NCI-H2171 treated with DMSO at 0.1 percent for 48 hours (cell line): Measurements from ENCODE around the gene GPBP1L1.
"Not testable (repeated sequence)": the region's sequence is repeated elsewhere in the genome, so short reads cannot be mapped to it uniquely, and the experiment has no call there.

Experiments used
- DNase-seq: peaks from one replicate; lab custom pipeline; 2025; lab: John Stamatoyannopoulos, UW

Gene GPBP1L1

DNA sequence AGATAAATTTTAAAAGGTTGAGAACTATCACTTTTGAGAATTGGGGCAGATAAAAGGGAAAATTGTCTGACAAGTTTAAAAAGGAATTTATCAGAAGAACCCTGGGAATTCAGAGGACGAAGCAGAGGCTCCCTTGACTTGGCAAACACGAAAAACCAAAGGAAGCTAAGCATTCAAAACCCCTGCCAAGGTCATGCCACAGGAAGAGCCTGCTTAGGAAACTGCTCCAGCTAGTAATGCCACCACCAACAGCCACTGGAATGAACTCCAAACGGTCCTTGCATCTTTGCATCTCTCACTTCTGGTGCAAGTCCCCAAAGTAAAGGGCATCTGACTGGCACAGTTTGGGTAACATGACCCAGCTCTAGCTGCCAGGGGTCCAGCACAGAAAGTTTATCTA is 7.2 kb downstream of the GPBP1L1 start:
- no peak for DNase-seq

DNA sequence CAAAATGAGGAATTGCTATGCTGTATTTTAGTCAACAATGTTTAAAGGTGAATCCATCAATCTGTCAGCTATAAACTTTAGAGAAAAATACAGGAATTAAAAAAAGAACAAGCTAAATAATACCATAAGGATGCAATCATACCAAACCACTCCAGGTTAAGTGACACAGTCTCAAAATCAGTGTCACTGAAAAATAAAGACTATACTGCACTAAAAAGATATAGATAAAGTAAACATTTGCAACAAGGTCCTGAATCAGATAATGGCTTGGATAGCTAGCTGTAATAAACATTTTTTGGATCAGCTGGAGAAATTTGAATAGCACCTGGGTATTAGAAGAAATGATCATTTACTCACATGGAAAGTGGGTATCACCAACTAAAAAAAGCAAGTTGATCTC is 7.8 kb downstream of the GPBP1L1 start:
- DNase-seq, result no peak

DNA sequence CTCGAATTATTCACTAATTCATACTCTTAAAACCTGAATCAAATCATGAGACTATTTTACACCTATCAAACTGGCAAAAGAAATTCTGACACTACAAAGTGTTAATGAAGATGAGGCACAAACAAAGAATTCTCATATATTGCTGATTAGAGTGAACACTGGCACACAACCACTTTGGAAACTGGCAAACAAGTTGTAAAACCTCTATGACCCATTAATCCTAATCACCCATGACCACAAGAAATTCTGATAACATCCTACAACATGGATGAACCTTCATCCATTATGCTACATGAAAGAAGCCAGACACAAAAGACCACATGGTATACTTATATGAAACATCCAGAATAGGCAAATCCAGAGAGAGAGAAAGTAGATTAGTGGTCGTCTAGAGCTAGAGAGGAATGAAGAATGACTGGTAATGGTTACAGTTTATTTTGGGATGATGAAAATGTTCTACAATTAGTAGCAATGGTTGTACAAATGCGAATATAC is 8.5 kb downstream of the GPBP1L1 start:
- DNase-seq, result no peak

DNA sequence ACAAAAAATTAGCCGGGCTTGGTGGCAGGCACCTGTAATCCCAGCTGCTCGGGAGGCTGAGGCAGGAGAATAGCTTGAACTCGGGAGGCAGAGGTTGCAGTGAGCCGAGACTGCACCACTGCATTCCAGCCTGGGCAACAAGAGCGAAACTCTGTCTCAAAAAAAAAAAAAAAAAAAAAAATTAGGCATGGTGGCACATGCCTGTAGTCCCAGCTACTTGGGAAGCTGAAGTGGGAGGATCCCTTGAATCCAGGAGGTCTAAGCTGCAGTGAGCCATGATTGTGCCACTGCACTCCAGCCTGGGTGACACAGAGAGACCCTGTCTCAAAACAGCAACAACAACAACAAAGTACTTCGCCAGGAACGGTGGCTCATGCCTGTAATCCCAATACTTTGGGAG is 9.8 kb downstream of the GPBP1L1 start:
- DNase-seq, result not testable (repeated sequence)

DNA sequence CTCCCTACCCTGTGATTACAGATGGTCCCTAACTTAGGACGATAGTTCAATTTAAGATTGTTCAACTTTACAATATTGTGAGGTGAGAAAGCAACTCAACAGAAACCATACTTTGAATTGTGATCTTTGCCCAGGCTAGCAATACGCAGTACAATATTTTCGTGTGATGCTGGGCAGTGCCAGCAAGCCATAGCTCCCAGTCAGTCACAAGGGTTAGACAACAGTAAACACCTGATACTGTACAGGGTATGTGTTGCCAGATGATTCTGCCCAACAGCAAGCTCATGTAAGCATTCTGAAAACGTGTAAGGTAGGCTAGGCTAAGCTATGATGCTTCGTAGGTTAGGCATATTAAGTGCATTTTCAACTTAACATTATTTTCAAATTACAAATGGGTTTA is 11.9 kb downstream of the GPBP1L1 start:
- DNase-seq, result no peak

DNA sequence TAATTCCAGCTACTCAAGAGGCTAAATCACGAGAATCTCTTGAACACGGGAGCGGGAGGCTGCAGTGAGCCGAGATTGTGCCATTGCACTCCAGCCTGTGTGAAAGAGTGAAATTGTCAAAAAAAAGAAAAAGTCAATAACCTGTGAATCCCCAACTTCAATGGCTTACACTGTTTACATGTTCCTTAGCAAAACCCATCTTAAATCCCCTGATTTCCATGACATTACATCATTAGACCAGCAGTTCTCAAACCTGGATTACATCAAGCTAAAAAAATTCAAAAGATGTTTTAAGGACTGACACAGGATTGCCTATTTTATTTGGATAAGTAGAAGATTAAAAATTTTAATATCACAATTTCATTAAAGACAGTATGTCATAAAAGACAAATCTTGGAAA is 12.4 kb downstream of the GPBP1L1 start:
- no peak for DNase-seq

DNA sequence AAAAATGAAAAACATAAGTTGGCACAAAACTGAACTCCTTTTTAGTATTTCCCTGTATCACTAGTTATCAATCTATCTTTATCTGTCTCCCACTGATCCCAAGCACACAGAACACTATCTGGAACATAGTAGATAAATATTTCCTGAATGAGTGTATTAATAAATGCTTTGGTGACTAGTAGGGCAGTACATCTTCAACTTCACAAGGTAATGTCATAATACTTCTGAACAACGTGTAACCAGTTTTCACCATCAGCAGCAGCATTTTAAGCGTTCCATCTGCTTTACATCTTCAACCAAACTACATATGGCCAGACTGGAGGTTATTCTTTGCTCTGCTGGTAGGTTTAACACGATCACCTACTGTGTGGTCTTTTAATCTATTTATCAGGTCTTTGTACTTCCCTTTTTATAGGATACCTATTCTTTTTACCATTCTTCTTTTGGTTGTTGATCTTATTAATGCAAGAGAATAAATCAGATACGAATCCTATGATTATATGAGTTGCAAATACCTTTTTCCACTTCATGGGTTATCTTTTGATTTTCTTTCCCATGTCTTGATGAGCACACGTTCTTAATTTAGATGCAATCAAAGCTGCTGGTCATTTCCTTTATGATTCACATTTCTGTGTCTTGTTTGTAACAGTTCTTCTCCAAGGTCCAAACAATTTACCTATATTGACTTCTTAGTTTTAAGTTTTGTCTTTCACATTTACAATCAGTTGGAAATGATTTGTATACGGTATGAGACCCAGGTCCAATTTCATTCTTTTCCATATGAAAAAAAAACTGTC is 16.3 kb downstream of the GPBP1L1 start:
- DNase-seq, result no peak

DNA sequence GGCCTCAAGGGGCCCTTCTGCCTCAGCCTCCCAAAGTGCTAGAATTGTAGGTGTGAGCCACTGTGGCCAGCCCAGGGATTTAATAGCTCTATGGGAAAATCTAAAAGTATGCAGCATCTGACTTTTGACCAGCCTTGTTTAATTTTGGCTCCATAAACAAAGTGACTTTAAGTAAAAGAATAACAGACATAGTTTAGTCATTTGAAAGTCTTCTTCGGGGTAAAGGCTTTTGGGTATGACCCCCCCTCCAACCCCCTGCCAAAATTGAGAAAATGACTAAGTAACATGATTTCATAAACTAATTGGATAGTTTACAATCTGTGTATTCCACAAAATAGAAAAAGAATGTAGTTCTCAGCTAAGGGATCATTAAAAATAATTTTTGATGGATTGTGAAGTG is 17.0 kb downstream of the GPBP1L1 start:
- no peak for DNase-seq

DNA sequence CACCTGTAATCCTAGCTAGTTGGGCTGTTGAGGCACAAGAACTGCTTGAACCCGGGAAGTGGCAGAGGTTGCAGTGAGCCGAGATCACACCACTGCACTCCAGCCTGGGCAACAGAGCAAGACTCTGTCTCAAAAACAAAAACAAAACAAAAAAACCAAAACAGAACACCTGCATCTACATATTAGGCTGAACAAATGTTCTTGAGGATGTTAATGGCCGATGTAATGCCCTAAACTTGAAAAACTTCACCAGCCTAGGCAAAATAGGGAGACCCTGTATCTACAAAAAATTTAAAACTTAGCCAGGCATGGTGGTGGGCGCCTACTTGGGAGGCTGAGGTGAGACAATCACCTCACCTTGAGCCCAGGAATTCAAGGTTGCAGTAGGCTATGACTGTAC is 17.8 kb downstream of the GPBP1L1 start:
- no peak for DNase-seq

DNA sequence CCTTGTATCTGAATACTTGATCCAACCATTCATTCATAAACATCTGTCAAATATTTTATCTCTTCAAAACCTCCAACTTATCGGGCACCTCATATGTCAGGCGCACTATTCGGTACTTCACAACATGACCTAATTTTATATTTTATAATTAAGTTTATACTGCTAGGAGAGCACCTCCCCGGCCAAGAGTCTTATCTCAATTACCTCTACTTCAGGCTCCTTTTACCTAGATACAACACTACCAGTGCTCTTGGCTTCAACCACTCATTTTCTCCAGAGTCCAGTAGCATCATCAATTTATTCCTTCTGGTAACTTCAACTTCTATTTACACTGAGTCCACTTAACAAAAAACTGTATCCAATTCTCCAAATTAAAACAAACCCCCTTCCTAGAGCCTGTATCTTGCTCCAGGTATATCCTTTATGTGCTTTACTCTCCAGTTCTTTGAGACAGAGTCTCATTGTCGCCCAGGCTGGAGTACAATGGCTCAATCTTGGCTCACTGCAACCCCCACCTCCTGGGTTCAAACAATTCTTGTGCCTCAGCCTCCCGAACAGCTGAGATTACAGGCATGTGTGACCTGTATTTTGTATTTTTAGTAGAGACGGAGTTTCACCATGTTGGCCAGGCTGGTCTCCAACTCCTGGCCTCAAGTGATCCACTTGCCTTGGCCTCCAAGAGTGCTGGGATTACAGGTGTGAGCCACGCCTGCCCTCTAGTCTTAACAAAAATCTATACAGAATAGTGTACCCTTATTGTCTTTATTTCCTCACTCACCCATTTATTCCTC is 18.8 kb downstream of the GPBP1L1 start:
- no peak for DNase-seq

DNA sequence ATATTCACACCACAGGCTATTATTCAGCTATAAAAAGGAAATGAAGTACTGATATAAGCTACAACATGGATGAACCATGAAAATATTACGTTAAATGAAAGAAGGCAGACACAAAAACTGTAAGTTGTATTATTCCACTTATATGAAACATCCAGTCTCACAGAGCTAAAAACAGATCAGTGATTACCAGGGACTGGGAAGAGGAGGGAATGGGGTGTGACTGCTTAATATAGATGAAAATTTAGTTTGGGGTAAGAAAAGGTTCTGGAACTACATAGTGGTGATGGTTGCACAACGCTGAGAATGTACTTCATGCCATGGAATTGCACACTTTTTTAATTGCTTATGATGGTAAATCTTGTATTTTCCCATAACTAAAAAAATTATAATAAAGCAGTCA is 19.5 kb downstream of the GPBP1L1 start:
- no peak for DNase-seq

DNA sequence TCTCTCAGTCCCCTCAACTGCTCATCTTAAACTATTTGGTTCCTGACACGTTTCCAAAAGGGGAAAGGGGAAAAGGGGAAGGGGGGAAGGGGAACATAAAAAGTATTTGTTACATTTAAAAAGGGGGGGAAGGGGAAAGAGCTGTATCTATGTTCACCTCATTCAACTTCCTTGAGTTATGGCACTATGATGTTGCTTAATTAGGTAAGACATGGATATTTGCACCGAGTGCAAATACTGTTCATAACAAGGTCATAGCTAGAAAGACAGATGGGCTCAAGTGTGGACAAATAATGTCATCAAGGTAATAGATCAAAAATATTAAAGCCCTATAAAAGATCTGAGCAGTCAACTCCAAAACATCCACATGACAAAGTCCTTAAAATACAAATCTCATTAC is 26.0 kb downstream of the GPBP1L1 start:
- DNase-seq, result no peak

DNA sequence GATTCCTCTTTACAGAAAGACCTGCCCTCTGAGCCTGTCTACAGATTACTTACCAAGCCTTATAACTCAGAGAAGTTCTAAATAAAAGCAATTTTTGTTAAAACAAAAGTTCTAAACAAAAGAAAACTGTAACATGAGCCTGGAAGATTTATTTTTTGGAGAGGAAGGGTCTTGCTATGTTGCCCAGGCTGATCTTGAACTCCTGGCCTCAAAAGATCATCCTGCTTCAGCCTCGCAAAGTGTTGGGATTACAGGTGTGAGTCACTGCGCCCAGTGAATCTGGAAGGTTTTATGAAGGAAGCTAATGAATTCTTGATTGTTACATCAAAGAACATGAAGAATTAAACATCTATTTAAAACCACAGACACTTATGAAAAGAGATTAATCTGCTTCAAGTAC is 27.1 kb downstream of the GPBP1L1 start:
- DNase-seq, result no peak

DNA sequence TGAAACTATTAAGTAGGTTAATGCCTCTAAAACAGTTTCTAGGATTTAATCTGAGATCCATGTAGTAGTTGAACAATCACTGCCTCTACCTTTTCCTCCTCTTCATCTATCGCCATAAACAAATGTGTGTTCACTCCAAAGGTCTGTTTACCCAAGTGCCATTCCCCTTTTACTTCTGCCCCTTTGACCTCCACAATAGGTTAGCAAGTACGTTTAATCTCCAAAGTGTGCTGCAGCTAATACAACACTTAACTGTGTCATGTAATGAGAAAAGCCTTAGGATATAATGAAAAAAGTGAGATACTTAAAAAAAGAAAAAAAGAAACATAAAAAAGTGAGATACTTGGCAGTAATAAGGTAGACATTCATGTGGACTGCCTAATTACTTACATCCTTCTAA is 28.2 kb downstream of the GPBP1L1 start:
- DNase-seq, result no peak

DNA sequence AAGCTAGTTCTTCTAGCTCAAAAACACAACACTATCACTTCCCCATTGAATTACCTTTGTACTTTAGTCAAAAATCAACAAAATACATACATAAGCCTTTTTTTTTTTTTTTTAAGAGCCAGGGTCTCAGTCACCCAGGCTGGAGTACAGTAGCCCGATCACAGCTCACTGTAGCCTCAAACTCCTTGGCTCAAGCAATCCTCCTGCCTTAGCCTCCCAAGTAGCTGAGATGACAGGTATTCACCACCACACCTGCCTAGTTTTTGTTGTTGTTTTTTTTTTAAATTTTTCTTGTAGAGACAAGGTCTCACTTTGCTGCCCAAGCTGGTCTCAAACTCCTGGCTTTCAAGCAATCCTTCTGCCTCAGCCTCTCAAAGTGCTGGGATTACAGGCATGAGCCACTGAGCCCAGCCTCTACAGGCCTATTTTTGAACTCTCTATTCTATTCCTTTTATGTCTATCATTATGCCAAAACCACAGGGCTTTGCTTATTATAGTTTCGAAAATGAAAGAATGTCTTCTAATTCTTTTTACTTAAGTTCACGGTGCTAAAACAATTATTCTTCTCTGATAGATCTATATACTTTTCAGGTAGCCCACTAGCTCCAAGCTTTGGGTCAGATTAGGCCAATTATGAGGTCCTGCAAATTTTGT is 29.6 kb downstream of the GPBP1L1 start:
- DNase-seq, result no peak

DNA sequence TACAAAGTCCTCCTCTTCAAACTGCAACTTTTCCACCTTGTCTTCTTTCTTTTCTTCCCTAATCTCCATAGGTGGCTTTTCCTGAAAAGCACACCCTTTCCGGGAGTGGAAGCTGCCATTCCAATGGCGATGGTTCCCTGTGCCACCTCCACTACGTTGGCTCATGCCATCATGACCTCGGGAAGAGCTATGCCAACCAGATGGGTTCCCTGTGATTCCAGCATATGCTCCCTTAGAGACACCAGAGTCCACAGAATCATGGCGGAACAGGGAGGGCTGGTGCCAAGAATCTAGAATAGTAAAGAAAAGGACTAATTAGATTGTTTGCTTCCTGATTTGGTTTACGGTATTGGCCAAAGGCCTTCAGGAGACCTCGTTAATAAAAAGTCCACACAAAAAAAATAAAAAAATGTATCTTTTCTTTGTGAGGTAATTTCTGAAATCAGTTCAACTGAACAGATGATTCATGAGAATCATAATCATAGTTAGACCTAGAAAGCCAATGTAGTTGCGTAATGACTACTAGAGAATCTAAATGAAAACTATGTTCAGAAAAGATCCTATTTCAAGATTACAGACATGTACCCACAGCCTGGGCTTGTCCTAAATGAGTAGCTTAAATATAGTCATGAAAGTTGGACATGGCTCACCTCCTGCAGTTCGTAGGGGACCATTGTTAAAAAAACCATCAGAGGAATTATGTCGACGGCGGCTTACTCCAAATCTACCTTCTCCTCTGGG is 31.6 kb downstream of the GPBP1L1 start:
- no peak for DNase-seq

DNA sequence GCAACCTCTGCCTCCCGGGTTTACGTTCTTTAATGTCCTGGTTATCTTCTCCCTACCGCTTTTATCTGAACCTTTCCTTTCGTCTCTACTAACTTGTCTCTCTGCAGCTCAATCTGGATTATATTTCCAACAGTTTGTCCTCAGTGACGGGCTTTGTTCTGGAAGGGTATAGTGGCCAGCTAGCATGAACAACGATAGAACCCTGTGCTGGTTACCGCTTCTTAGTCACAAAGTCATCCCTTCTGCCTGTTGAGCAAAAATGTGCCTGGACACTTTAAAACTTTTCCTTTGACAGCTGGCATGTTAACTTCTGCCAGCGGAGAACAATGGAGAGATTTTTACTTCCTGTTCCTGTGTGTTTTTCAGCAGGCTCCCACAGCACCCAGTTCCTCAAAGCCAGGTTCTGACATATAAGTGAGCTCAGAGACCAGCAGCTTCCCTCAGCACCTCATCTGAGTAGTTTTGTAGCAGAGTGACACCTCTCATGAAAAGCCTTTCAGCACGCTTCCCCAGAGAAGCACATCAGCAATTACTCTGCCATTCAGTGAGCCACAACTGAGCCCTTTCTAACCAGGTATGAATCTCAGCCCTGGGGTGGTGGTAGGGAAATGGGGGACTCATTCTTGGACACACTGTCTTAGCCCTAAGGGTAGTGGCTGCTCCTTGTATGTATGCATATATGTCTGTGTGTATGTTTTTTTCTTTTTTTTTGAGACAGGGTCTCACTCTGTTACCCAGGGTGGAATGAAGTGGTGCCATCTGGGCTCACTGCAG is 38.9 kb downstream of the GPBP1L1 start:
- no peak for DNase-seq

DNA sequence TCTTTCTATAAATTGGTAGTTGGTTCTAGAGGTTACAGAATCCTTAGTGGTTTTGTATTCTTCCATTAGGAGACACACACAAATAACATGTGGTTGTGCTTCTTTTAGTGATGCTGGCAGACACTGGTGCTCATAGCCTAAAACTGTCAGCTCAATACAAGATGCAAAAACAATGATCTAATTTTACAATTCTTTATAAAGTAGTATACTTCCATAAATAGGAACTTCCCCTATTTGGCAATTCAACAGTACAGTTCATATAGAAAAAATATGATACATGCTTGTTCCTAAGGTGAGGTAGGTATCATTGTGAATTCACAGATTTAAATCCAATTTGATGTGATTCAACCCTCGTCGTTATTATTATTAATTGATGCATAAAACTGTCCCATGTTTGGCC is 41.7 kb downstream of the GPBP1L1 start:
- no peak for DNase-seq

DNA sequence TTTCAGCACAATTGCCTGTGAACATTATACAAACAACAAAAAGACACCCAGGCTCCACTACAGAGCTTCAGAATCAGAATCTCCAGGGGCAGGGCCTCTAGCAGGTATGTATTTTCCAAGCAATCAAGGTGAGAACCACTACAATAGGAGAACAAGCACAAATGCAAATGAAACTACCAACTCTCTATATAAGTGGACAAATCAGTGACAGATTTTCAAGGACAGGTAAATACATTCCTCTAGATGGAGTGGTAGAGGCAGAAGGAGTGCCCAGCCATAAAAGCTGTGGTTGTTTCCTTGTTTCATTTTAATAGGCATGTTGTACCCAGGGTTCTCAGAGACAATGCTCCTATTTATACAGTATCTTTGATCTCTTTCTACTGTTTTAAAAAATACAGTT is 42.4 kb downstream of the GPBP1L1 start:
- no peak for DNase-seq

DNA sequence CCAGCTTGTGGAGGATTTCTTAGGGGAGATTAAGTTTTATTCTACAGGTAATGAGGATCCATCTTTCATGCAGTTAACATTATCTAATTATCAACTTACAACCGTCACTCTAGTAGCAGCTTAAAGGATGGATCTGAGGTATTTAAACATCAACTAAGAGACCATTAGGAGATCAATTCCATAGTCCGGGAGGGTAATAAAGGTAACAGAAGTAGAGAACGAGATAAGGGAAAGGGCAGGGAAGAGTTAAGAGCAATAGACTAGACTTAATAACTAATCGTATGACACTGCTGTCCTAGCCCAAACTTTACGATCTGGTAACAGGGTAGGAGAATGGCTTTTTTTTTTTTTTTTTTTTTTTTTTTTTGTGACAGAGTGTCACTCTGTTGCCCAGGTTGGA is 43.0 kb downstream of the GPBP1L1 start:
- DNase-seq, result no peak

DNA sequence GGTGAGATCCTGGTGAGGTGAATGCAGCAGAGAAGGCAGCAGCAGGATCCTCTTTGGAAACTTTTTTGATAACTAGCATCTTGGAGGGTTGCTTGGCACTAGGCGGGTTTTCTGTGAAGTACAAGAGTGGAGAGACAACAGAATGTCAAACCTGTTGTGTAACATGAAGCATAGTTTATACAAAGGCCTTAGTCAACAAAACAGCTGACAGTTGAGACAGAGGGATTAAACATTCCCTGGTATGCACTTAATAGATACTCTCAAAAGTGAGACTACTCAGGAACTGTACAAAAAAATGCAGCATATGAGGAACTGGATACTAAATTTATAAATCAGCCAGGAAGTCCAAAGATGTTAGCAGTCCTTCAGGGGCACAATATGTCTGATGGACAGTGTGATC is 46.0 kb downstream of the GPBP1L1 start:
- no peak for DNase-seq
